H7 (cell line): ENCODE measurements around the gene CD8B. TPM values are rescaled to one million over a fixed set of nuclear protein-coding genes. Genes with fewer than 3 reads are reported as not detected.

Source experiments
- DNase-seq: peaks from one replicate; pipeline ENCODE4 v3.0.0; 2012
- H3K27me3 ChIP-seq: 2 replicates; pipeline ENCODE4 v1.6.0; 2011; ENCODE audit warnings: mild to moderate bottlenecking, low read length; ENCODE audit not compliant: control insufficient read depth, insufficient read depth
- H3K36me3 ChIP-seq: replicated peaks from 2 replicates; pipeline ENCODE4 v1.5.1; 2011; ENCODE audit warnings: low read length; ENCODE audit not compliant: control insufficient read depth, insufficient read depth
- H3K4me3 ChIP-seq: 2 replicates; pipeline ENCODE4 v1.5.1; 2011; ENCODE audit warnings: low read depth, mild to moderate bottlenecking, control low read depth, low read length, moderate library complexity; ENCODE audit not compliant: insufficient read depth
- total RNA-seq: library from RNA; depleted of rRNA; stranded (reverse); fragments of >200 nt; shearing (Covaris generic); gene quantifications from 2 replicates; pipeline ENCODE4 v1.2.3, GENCODE V29; 2014; rRNA removed

The CD8B gene
- total RNA-seq, 1 experiment from 2014 or later, result 0.66 TPM

GRCh38 chr2:86778957-86779356 is 82.7 kb downstream of the CD8B start:
- DNase-seq, result no peak
- H3K36me3 ChIP-seq, result 0 out of 2 replicates have a peak, but pooled peaks cover 2% of the 10 kb centered on the region
- no peaks in the 10 kb centered on the region for H3K27me3 ChIP-seq
- H3K4me3 ChIP-seq, result no peak overlapping the region

- no peaks in the 10 kb centered on the region for H3K27me3 ChIP-seq
- H3K4me3 ChIP-seq, result no peak overlapping the region
- H3K36me3 ChIP-seq, result 0 out of 2 replicates have a peak, but pooled peaks cover 3% of the 10 kb centered on the region
- DNase-seq, result no peak
Measured at GRCh38 chr2:86776532-86776931, 85.2 kb downstream of the CD8B start.

GRCh38 chr2:86775338-86775737 is 86.3 kb downstream of the CD8B start:
- Histone ChIP-seq H3K4me3 (no peak overlapping the region), H3K27me3 (no peaks in the 10 kb centered on the region)
- DNase-seq, result no peak

GRCh38 chr2:86774862-86775261 is 86.8 kb downstream of the CD8B start:
- no peaks in the 10 kb centered on the region for H3K27me3 ChIP-seq
- no peak overlapping the region for H3K4me3 ChIP-seq
- no peak for DNase-seq
- peaks cover 5% of the 10 kb centered on the region; the same call in 1 of the 2 replicates for H3K36me3 ChIP-seq

More at GRCh38 chr2:86775338-86775737, 86.3 kb downstream of the CD8B start:
- peaks cover 5% of the 10 kb centered on the region; the same call in 1 of the 2 replicates for H3K36me3 ChIP-seq

- Histone ChIP-seq H3K4me3 (no peak overlapping the region), H3K36me3 (peaks cover 7% of the 10 kb centered on the region)
- no peak for DNase-seq
Measured at GRCh38 chr2:86772611-86773010, 89.1 kb downstream of the CD8B start.

GRCh38 chr2:86770816-86771301 is 90.8 kb downstream of the CD8B start:
- H3K27me3 ChIP-seq, result no peaks in the 10 kb centered on the region

More at GRCh38 chr2:86772611-86773010, 89.1 kb downstream of the CD8B start:
- no peaks in the 10 kb centered on the region for H3K27me3 ChIP-seq

GRCh38 chr2:86769838-86770237 is 91.8 kb downstream of the CD8B start:
- peaks cover 10% of the 10 kb centered on the region for H3K36me3 ChIP-seq
- no peaks in the 10 kb centered on the region for H3K27me3 ChIP-seq
- DNase-seq, result no peak
- H3K4me3 ChIP-seq, result no peak overlapping the region

More at GRCh38 chr2:86770816-86771301, 90.8 kb downstream of the CD8B start:
- DNase-seq, result no peak
- Histone ChIP-seq H3K4me3 (no peak overlapping the region), H3K36me3 (peaks cover 8% of the 10 kb centered on the region)

- no peak for DNase-seq
- Histone ChIP-seq H3K36me3 (peaks cover 9% of the 10 kb centered on the region), H3K4me3 (no peak overlapping the region), H3K27me3 (no peaks in the 10 kb centered on the region)
Measured at GRCh38 chr2:86768189-86768949, 93.3 kb downstream of the CD8B start.

Other genes starting within 250 kb of the CD8B start
- 4.6 and 5.7 TPM in 2 replicates for gene RNF103, start 238.0 kb downstream of the CD8B start, total RNA-seq
- gene RMND5A, start 141.6 kb downstream of the CD8B start, total RNA-seq, result 46.8 and 66.7 TPM in 2 replicates
- not detected in 2 replicates for gene CD8A, start 71.0 kb downstream of the CD8B start, total RNA-seq
- gene RGPD1, start 80.2 kb upstream of the CD8B start, total RNA-seq, result 0.76 and 5.5 TPM in 2 replicates
- 0.33 TPM in 1 of 2 replicates, not detected in the other for gene PLGLB1, start 160.0 kb upstream of the CD8B start, total RNA-seq